GM18508 (cell line): ENCODE measurements around the gene ZNF718.
"Not testable (repeated sequence)": the region's sequence is repeated elsewhere in the genome, so short reads cannot be mapped to it uniquely, and the experiment has no call there.

ENCODE experiments used
- ATAC-seq: cut with Tn5 transposase; IDR thresholded peaks from one replicate; pipeline ENCODE4 v1.9.1; 2021; ENCODE audit warnings: moderate number of reproducible peaks; ENCODE audit not compliant: insufficient read depth, unreplicated experiment

ZNF718 gene

DNA sequence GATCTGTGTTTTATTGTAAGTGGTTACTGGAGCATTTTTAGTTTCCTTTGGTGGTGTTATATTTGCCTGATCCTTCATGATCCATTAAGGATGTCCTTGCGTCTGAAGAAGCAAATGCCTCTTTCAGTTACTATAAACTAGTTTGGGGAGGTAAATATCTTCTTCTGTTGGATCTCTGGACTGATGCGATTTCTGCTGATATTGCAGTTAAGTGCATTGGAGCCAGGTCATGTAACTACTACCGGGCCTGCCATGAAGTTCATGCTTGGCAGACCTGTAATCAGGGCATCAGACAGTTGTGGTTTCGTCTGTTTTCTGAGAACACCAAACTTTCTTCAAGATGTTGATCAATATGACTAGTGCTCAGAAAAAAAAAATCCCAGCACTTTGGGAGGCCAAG lies 22.9 kb downstream of the ZNF718 start:
- ATAC-seq: no peak

DNA sequence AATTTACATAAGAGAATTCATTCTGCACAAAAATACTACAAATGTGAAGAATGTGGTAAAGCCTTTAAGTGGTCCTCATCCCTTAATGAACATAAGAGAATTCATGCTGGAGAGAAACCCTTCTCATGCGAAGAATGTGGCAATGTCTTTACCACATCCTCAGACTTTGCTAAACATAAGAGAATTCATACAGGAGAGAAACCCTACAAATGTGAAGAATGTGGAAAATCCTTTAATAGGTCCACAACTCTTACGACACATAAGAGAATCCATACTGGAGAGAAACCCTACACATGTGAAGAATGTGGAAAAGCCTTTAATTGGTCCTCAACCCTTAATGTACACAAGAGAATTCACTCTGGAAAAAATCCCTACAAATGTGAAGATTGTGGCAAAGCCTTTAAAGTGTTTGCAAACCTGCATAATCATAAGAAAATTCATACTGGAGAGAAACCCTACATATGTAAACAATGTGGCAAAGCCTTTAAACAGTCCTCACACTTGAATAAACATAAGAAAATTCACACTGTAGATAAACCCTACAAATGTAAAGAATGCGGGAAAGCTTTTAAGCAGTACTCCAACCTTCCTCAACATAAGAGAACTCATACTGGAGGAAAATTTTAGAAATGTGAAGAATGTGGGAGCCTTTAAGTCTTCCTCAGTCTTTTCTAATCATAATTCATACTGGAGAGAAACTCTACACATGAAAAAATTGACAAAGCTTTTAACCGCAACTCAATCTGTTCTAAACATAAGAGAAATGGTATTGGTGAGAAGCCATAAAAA lies 37.4 kb downstream of the ZNF718 start:
- ATAC-seq: no peak

DNA sequence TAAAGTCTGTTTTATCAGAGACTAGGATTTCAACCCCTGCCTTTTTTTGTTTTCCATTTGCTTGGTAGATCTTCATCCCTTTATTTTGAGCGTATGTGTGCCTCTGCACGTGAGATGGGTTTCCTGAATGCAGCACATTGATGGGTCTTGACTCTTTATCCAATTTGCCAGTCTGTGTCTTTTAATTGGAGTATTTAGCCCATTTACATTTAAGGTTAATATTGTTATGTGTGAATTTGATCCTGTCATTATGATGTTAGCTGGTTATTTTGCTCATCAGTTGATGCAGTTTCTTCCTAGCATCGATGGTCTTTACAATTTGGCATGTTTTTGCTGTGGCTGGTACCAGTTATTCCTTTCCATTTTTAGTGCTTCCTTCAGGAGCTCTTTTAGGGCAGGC lies 45.3 kb downstream of the ZNF718 start:
- ATAC-seq: not testable (repeated sequence)

DNA sequence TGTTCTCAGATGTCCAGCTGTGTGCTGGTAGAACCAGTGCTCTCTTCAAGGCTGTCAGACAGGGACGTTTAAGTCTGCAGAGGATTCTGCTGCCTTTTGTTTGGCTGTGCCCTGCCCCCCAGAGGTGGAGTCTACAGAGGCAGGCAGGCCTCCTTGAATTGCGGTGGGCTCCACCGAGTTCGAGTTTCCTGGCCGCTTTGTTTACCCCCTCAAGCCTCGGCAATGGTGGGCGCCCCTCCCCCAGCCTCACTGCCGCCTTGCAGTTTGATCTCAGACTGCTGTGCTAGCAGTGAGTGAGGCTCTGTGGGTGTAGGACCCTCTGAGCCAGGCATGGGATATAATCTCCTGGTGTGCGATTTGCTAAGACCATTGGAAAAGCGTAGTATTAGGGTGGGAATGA lies 47.0 kb downstream of the ZNF718 start:
- ATAC-seq: not testable (repeated sequence)

DNA sequence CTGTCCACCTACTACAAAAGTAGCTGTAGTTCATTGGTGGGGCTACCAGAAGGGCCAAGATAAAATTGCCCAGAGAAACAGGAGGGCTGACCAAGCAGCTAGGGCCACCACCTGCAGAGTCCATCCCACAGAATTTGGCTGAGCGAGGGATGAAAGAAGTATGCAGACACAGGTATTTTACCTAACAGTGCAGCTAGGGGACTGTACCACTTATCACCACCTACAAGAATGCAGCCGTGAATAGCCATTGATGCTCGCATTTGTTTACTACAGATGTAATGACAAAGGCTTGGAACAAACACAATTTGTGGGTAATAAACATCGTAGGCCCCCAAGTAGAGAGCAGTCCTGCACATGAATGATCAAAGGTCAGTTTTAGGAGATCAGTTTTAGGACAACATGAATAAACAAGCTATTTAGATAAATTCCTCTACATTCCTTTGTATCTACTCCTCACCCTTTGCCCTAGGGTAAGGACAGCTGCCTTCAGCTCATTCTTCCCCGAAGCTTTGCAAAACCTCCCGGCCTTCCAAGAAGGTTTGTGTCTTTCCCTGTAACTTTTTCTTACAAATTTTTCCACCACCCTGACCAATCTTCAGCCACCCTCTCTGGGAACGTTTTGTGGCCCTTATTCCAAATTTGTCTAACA lies 49.5 kb downstream of the ZNF718 start:
- ATAC-seq: no peak

DNA sequence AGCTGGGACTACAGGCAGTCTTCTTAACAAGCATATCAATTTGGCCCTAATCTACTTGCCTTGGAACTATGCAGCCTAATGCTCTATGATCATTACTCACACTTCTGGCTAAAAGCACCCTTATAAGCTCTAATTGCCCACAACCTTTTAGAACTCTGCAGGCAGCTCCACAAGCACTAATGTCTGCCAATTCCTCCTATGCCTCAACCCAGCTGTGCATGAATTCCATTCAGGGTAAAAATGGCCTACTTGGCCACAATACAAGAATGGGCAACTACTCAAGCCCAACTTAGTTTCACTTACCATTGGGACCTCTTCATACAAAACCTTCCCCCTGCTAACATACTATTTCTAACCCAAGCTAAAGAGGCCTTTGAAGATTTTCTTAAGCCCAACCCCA lies 51.7 kb downstream of the ZNF718 start:
- ATAC-seq: no peak

DNA sequence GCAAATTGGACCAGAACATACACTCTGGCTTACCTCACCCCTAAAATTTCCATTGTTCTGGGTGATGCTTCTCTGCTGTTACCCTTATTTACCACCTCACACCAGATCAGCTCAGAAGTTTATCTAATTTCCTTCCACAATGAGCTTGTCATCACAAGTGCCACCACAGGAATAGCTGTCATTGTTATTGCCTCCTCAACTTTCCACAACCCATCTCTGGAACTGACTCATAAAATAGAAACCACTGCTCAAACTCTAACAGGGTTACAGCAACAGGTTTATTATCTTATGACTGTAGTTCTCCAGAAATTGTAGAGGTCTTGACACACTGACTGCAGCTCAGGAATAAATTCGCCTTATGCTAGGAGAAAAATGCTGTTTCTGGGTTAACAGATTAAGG lies 52.7 kb downstream of the ZNF718 start:
- ATAC-seq: no peak

DNA sequence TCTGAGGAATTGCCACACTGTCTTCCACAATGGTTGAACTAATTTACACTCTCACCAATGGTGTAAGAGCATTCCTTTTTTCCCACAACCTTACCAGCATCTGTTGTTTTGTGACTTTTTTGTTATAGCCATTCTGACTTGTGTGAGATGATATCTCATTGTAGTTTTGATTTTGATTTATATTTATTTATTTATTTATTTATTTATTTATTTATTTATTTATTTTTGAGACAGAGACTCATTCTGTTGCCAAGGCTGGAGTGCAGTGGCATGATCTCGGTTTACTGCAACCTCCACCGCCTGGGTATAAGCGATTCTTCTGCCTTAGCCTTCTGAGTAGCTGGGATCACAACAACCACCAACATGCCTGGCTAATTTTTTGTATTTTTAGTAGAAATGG lies 57.9 kb downstream of the ZNF718 start:
- ATAC-seq: not testable (repeated sequence)

DNA sequence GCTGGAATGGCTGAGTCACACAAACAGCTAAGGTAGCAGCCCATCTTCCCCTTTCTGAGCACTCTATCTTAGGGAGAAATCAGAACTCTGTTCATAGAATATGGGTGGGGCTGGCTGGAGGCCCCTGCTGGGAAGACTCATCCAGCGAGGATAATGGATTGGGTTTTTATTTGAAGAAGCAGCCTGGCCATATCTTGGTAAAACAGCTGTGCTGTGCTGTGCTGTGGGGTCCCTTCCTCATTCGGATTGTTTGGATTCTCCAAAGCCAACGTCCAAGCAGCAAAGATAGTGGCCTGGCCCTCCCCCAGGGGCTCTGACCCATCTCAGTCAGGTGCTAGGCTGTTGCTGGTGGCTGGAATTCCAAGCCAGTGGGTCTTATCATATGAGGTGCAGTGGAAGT lies 63.8 kb downstream of the ZNF718 start:
- ATAC-seq: no peak

DNA sequence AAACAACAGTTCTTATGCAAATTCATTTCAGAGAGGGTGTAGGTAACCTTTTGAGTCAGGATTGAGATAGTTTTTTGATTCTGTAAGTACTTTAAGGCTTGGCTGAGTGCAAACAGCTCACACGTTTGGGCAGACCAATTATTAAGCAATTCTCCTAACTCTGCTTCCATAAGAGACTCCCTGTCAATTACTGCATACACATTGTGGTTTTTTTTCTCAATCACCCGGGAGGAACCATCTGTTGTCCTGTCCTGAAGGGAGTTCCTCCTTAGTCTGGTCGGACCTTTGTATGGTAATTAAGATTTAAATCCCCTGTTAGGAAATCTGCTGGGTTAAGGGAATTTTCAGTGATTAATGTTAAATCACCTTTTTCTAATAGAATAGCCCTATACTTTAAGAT lies 70.9 kb downstream of the ZNF718 start:
- not testable (repeated sequence) for ATAC-seq

DNA sequence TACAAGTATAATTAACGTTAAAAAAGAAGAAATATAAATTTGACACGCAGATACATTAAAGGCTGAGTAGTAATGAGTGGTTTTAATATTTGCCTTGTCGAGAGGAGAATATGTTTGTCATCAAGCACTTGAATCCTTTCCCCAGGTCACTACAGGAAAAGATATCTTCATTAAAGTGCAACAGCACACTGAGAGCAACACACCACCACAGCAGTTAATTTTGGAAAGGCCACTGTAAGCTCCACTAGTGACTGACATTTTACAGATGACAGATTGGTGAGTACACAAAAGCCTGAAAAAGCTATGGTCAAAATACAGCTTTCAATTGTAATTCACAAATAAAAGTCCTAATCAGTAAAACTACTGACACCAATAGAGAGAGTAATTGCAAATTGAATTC lies 76.6 kb downstream of the ZNF718 start:
- no peak for ATAC-seq

DNA sequence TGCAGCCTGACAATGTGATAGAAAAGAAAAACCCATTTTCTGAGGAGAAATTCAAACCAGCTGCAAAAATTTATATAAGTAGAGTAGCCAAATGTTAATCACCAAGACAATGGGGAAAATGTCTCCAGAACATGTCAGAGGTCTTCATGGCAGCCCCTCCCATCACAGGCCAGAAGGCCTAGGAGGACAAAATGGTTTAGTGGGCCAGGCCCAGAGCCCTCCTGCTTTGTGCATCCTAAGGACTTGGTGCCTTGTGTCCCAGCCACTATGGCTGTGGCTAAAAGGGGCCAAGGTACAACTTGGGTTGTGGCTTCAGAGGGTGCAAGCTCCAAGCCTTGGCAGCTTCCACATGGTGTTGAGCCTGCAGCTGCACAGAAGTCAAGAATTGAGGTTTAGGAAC lies 78.5 kb downstream of the ZNF718 start:
- not testable (repeated sequence) for ATAC-seq

DNA sequence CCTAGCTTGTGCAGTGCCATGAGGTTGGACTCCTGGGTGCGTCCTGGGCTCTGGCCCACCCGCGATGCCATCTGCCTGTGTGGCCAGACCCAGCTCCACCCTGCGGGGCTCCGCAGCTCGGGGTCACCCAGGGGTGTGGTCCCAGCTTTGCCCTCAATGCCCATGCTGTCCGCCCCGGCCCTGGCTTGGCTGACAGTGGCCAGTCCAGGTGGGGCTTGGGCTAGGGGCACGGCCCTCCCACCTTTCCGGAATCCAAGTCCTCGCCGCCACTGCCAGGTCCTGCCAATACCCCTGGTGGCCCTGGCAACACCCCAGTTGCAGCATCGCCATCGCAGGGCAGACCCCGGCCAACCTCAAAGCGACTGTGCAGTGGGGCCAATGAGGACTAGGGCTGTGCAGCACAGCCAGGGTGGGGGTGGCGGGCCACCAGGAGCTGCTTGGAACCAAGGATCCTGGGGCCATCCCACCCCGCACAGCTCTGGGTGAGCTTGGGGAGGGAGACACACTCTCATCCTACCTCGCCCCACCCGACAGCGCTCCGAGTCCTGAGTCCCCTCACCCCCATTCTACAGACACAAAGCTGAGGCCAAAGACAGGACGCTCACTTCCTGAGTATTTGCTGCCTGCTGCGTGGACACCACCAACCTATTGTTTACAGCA lies 80.9 kb downstream of the ZNF718 start:
- no peak for ATAC-seq

DNA sequence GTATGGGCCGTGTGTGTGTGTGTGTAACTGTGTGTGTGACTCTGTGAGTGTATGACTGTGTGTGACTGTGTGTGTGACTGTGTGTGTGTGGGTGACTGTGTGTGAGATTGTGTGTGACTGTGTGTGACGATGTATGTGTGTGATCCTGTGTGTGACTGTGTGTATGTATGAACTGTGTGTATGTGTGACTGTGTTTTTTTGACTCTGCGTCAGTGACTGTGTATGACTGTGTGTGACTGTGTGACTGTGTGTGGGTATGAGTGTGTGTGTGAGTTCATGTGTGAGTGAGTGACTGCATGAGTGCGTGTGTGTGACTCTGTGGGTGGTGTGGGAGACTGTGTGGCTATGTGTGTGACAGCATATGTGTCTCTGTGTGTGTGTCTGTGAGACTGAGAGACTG lies 81.8 kb downstream of the ZNF718 start:
- no peak for ATAC-seq

DNA sequence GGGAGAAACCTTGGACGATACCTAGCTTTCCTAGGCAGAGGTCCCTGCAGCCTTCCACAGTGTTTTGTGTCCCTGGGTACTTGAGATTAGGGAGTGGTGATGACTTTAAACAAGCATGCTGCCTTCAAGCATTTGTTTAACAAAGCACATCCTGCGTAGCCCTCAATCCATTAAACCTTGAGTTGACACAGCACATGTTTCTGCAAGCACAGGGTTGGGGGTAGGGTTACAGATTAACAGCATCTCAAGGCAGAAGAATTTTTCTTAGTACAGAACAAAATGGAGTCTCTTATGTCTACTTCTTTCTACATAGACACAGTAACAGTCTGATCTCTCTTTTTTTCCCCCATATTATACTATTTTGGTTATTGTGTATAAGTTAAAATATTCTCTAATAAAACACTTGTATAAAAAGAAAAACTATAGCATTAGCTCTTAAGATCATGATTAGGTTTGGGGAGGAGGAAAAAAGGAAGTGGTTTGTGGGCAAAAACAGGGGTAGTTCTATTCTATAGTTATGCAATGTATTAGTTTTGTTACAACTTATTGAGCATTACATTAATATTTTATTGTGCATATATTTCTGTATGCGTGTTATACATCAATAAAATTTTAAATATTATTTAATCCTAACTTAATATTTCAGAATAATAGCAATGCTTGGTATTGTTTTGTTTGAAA lies 84.3 kb downstream of the ZNF718 start:
- not testable (repeated sequence) for ATAC-seq

DNA sequence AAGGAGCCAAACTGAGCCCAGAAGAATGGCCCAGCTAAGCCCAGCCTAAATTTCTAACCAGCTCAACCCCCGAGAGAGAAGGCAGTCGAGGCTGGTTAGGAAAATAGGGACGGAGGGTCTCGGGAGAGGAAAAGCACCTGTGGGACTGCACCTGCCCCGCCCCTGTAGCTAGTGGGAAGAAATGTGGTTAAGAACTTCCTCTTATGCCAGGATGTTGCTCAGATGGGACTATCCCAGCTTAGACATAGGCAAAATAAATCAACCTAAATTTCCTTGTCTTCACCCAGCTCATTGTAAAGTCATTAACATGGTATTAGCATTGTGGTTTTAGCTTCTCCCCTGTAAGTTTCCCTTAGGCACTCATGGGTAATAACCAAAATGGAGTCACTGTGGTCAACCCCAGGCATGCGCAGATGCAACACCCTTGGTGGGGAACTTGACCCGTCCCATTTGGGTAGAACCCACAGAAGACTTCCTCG lies 86.8 kb downstream of the ZNF718 start:
- no peak for ATAC-seq

DNA sequence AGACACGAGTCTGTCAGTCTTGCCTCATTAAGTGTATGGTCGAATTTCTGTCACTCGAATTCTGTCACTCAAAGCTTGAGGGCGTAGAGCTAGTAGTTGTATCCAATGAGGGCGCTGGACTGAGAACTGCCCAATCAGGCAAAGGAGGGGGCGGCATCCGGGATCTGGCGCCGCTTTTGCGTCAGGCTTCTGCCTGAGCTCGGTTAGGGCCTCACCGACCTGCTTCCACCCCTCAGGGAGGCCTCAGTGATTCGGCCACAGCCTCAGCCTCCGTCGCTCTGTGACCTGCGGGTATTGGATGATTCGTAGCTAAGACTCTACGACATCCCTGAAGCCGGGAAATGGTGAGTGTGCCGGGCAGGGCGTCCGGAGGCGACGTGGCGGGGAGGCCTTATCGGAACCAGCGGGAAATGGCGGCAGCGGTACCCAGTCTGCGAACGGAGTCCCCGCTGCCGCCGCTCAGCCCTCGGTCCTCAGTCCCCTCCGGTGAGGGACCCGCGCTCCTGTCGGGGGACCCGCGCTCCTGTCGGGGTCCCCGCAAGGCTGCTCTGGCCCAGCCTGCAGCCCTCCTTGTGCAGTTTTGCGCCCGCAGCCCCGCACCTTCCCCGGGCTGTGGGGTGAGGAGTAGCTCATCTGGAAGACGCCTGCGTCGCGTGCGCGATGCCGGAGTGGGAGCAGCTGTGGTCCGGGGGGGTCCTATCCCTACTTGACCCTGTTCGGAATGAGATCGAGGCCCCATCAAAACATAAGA lies 88.3 kb downstream of the ZNF718 start:
- ATAC-seq: no peak

DNA sequence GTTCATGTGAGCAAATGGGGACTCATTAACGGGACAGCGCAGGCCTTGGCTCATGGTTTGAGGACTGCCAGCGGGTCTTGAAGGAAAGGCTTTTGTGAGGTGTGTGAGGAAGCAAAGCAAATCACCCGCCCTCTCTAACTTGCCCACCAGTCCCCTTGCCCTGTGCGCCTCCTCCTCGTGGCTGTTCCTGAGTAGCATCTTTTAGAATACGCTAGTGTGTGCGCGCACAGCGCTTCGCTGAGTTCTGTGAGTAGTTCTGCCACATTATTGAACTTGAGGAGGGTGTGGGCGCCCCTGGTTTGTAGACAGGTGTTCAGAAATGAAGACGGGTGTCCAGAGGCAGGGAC lies 88.9 kb downstream of the ZNF718 start:
- ATAC-seq: not testable (repeated sequence)
